Measurements from ENCODE around the gene CFAP91.
"Not testable (repeated sequence)": the region's sequence is repeated elsewhere in the genome, so short reads cannot be mapped to it uniquely, and the experiment has no call there.

Gene CFAP91

DNA sequence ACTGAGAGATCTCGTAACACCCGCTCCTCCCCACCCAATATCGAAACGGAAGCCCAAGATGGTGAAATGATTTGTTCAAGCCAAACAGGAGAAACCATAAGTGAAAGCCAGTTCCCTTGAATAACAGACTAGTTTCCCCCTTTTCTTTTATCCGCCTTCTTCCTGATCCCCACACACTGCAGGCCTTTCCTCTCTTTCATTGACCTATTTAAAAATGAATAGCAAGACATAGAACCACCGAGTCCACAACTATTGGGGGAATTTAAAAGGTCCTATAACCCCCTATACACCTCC lies 25.2 kb upstream of the CFAP91 start:
- no peak for DNase-seq (ENCODE audit: low read depth, low spot score)

DNA sequence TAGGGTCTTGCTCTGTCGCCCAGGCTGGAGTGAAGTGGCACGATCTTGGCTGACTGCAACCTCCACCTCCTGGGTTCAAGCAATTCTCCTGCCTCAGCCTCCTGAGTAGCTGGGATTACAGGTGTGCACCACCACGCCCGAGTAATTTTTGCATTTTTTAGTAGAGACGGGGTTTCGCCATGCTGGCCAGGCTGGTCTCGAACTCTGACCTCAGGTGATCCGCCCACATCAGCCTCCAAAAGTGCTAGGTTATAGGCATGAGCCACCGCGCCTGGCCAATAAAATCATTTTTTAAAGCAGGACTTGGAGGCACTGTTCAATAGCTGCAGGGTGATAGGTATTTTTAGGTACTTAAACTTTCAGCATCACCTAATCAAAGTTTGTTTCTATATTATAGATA lies 24.6 kb upstream of the CFAP91 start:
- DNase-seq (ENCODE audit: low read depth, low spot score), result not testable (repeated sequence)

DNA sequence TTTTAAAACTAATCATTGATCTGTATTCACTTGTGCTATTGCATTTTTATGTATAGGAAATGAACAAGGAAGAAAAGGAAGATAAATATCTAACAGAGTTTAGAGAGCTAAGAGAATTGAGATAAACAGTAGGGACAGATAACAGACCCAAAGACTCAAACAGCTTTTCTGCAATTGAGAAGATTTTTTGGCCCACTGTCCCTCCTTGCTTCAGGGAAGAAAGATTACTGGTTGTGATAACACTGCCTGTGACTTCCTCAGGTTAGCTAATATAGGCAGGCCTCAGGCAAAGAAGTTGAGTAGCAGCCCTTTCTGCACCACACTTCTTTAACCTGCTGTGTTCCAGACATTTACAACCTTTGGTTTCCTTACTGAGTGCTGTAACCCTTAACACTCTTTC lies 22.9 kb upstream of the CFAP91 start:
- no peak for DNase-seq (ENCODE audit: low read depth, low spot score)

DNA sequence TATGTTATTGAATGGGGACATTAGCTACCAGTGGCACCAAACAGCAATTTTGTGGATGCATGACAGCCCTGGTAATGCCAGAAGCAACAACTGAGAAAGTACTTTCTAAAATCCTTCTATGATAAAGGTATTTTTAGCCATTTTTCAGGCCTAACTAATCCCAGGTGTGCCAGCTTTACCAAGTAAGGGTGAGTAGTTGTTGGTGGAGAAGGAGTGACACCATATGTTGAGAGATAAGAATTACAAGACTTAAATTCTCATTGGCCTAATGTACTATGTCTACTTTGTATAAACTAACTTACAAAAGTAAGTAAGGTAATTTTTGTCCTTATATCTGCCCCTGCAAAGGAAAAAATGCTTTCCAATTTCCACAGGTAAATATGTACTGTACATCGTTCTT lies 21.5 kb upstream of the CFAP91 start:
- no peak for DNase-seq (ENCODE audit: low read depth, low spot score)

DNA sequence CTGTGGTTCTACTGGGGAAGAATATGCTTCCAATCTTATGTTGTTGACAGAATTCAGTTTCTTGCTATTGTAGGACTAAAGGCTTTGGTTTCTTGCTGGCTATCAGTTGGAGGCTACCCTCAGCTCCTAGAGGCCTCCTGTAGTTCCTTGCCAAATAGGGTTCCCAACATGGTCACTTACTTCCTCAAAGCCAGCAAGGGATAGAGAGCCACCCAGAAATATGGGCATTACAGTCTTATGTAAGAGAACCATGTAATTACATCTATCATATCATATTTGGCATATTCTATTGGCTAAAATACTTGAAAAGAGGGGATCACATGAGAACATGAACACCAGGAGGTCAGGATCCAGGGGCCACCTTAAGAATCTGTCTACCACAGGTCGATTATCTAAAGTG lies 19.4 kb upstream of the CFAP91 start:
- DNase-seq (ENCODE audit: low read depth, low spot score), result no peak

DNA sequence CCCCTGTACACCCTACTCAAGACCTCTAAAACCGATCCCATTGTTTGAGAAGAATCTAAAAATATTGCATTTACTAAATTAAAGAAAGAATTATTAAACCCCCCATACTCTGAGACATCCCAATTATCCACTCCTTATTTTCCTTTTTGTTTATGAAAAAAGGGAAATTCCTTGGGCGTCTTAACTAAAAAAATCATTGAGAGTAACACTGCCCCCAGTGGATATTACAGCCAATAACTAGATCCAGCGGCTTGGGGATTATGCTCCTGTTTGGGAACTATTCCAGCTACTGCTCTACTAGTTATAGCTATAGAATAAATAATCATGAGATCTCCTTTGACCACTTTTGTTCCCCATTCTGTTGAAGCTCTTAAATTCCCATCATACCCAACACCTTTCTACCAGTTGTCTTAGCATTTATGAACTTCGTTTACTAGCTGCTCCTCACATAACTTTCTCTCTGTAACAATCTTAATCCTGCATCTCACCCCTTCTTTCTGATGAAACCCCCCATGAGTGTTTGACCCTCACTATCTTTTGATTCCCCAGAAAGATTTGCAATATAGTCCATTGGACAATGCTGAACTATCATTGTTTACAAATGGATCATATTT lies 12.7 kb upstream of the CFAP91 start:
- no peak for DNase-seq (ENCODE audit: low read depth, low spot score)

DNA sequence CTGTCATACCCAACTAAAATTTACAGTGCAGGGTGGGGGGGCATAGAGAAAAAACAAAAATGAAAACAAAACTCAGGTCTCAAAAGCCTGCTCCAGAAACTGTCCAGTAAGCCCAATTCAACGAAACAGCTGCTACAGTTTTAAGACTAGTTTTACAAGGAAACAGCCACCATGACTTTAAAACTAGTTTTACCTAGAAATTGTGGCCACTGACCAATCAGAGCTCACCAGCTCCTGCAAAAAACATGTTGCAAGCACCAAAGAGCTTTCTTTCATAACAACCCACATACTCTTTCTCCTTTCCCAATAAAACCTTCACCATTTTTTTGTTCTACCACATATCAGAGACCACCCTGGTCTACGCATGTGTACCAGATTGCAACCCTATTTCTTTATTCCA lies 7.3 kb upstream of the CFAP91 start:
- no peak for DNase-seq (ENCODE audit: low read depth, low spot score)

DNA sequence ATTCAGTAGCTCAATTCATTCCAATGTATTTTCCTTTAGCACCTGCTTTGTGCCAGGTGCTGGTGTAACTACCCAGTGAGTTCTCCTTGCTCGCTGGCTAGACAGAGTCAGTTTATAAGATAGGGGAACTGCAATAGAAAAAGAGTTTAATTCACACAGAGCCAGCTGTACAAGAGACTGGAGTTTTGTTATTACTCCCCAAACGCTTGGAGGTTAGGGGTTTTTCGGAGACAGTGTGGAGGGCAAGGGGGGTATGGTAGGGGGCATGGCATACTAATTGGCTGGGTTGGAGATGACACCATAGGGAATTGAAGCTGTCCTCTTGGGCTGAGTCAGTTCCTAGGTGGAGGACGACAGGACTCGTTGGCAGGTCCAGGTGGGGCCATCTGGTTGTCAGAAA lies 5.4 kb upstream of the CFAP91 start:
- no peak for DNase-seq (ENCODE audit: low read depth, low spot score)

DNA sequence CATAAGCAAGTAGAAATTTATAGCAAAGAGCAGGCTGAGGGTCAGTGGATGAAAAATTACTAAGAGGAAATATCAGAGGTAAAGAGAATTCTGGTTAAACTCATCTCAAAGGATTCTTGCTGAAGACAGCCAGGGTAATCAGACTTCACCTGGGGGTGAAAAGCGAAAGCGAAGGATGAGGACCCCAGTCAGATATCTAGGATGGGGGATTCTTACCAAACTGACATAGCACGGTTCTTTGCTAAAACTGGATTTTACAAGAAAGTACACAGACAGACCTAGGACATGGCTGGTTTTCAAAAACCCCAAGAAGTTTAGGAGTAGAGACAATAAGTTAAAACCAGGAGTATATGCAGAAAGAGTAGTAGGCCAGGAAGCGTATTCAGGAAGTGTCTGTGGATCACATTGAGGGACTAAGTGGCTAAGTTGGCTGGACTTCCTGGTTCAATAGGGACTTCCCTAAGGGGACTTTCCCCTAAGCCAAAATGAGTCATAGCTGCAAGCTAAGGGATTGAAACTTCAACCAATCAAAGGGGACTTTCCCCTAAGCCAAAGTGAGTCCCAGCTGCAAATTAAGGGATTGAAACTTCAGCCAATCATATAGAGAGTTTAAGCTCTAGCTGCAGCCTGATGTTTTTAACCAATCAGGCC lies 2.4 kb upstream of the CFAP91 start:
- DNase-seq (ENCODE audit: low read depth, low spot score), result no peak

DNA sequence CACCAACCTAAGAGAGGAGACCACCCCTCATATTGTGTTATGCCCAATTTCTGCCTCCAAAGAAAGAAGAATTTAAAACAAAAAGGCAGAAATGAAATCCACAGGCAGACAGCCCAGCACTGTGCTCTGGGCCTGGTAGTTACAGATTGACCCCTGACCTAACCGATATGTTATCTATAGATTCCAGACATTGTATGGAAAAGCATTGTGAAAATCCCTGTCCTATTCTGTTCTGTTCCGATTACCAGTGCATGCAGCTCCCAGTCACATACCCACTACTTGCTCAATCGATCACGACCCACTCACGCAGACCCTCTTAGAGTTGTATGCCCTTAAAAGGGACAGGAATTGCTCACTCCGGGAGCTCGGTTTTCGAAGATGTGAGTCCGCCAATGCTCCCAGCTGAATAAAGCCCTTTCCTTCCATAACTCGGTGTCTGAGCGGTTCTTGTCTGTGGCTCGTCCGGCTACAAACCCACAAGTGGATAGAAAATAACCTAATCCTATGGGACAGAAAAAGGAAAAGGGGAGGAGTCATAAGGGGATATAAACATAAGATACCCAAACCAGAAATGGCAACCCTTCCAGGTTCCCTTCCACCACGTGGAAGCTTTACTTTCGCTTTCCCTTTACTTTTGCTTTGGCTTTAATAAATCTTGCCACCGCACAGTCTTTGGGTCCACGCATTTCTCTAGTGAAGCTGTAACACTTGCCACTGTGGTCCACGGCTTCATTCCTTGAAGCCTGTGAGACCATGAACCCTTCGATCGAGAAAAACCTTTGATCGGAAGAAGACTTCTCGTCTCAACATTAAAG lies 1.7 kb upstream of the CFAP91 start:
- DNase-seq (ENCODE audit: low read depth, low spot score), result no peak

DNA sequence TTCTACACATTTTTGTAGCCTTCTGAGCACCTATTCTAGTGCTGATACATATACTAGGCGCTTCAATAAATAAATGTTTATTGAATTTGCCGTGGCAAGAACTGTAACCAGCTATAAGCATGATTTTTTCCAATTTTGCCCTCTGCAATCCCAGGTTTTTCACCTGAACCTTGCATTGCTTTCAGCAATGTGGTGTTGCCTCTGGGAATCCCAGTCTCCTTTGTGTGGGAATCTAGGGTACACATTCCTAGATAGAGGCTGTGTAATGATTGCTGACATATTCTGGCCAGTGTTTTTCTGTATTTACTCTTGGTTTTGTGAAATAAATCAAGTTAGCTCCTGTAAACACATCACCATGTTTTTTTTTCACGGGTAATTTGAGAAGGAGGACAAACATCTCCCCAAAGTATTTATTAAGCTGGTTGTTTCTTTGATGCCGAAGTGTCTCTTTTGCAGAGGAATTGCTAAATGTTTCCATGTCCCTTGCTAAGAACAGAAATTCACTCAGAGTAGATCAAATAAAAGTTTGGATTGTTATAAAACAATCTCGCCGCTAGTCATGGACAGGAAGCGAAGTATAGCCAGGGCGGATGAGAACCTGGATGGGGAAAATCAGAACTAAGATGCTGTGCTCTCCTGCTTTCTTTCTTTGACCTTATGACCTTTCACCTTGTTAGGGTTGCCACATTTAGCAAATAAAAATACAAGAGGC lies 1.2 kb downstream of the CFAP91 start:
- DNase-seq (ENCODE audit: low read depth, low spot score), result no peak

DNA sequence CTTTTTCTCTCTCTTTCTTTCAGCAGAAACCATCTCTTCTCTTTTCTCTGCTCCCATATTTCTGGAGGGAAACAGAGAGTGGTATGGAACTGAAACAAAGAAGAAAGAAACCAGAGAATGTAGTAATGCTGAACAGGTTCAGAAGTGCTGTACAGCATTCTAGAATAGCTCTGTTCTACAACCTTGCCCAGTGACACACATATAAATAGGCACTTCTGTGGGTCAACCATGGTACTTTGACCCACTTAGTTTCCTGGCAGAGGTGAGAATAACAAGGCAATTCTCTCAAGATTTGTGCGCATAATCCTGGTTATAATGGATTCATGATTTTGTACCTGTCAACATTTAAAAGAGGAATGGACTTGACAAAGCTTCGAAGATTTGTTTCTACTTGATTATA lies 12.3 kb downstream of the CFAP91 start:
- DNase-seq (ENCODE audit: low read depth, low spot score), result no peak

DNA sequence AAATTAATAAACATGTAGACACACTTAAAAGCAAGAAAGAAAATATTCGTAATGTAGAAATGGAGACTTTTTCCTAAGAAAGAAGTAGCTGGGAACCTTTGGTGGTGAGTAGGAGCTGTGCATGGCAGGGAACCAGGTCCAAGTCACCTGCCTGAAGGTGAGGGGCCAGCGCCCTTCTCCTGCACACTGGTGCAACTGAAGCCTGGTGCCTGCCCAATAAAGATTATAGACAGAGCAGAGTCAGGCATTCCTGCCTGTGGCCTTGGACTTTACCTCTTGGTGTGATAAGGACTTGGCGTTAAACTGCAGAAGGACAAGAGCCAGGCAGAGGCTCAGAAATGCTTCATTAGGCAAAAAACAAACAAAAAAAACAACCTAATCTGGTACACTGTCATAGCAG lies 14.2 kb downstream of the CFAP91 start:
- DNase-seq (ENCODE audit: low read depth, low spot score), result no peak

DNA sequence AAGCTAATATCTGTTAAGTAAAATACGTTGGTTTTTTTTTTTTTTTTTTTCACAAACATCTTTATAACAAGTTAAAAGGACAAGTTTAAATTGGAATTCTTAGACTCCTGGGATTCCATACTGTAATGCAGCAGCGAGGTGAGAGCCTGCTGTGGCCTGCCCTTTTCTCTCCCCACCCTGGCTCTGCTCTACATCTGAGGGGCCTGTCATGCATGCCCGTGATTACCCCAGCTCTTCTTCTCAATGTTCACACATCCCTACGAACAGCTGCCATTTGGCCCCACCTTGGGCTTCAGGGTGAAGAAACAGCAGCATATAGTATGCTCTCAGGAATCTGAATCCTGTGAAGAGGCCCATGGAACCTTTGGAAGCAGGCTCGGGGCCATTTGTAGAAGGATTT lies 14.7 kb downstream of the CFAP91 start:
- no peak for DNase-seq (ENCODE audit: low read depth, low spot score)

DNA sequence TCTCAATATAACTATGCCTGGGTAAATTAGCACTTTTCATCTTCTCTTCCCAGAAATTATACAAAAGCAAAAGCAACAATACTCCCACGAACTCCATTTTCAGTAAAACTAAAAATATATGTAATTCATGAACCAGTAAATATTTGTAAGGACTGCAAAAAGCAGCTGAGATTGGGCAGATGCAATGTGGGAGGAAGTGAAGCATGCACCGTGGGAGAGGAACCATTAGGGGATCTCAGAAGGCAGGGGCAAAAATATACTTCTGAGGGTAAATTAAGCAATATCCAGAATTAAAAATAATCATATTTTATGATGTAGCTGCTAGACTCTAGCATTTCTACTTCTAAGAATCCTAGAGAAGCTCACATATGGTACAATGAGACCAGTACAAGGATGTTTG lies 20.2 kb downstream of the CFAP91 start:
- DNase-seq (ENCODE audit: low read depth, low spot score), result no peak

DNA sequence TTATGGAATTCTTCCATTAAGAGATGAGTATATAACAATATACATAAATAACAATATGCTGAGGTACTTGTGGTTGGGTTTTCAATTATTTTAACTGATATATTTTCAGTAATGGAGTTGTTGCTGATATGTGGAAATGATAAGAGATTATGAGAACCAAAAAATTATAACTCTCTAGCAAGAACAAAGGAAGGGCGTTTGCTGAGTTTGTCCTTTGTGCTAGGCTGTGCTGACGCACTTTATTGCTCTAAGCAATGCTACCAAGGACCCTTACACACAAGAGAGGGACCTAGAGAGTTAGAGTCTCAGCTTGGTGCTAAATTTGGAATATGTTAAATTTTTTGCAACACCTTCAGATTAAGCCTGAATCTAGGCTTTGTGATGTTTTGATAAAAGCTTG lies 24.1 kb downstream of the CFAP91 start:
- DNase-seq (ENCODE audit: low read depth, low spot score), result no peak

DNA sequence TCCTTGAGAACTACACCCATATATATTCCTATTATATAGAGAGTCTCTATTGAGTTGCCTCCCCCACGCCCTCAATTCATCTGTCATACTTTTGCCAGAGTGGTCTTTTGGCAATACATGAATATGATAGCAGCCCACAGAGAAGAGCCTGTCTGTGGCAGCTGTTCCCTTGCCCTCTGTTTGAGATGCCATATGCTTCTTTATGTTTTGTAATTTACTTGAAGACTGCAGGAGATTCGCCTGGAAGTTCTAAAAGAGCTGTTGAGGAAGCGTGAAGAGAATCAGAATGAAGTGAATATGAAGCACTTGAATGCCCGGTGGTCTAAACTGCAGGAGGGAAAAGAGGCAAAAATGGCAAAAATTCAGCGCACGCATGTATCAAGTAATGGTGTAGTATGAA lies 27.2 kb downstream of the CFAP91 start:
- DNase-seq (ENCODE audit: low read depth, low spot score), result no peak

DNA sequence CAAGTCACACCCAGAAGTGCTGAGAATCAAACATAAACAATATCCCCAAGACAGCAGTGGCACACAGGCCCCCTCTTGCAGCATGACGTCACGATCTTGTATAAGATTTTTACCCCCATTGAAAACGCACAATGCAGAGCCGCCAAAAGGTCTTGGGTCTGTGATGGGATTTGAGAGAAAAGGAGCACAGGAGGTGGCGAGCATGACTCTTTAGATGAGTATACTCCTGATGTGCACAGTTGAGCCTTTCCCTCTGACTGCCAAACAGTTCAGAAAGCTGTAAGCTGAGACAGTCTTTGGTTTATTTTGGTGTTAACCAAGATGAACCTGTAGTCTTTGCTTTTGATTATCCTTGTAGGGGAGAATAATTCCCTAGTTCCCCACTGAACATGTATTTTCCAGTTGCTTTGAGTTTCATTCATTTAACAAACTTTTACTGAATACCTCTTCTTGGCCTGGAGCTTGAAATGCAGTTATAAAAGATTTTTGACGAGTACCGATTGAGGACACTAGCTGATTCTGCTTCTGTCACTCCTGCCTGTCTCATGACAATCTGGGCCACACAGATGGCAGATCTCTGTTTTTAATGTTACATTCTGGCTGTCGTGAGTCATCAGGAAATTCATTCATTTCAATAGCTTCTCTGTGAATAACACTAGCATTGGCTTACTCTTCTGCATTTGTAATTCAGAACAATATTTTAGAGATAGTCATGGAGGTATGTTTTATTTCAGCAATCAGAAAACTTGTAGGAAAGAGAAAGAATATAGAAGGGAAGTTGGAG lies 28.9 kb downstream of the CFAP91 start:
- DNase-seq (ENCODE audit: low read depth, low spot score), result no peak

DNA sequence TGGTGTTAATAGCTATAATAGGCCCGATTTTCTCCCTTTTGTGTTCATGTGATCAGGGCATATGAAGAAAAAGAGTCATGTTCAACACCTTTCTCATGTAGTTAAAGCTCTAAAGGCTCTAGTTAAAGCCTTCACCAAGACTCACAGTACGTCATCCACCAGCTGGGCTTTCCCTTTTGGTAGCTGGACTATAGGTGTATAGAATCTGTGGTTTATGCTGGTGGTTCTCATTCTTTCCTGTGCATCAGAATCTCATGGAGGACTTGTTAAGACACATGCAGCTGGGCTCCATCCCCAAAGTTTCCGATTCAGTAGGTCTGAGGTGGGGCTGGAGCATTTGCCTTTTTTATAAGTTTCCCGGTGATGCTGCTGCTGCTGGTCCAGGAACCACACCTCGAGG lies 31.0 kb downstream of the CFAP91 start:
- DNase-seq (ENCODE audit: low read depth, low spot score), result no peak

DNA sequence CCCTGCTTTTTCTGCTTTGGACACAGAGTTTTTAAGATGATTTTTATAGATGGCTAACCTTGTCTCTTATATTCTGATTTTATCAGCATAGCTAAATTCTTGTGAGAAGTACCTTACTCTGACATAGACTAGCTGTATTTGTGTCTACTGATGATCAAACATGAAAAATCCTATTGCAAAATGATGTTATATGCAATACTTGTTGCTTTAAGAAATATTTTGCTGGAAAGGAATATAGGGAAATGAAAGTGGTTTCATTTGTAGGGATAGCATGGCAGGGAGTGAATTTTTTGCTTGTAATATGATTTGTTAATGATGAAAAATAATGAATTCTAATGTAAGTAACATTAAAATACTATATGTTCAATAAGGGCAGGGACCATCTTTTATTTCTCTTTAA lies 35.9 kb downstream of the CFAP91 start:
- DNase-seq (ENCODE audit: low read depth, low spot score), result no peak

DNA sequence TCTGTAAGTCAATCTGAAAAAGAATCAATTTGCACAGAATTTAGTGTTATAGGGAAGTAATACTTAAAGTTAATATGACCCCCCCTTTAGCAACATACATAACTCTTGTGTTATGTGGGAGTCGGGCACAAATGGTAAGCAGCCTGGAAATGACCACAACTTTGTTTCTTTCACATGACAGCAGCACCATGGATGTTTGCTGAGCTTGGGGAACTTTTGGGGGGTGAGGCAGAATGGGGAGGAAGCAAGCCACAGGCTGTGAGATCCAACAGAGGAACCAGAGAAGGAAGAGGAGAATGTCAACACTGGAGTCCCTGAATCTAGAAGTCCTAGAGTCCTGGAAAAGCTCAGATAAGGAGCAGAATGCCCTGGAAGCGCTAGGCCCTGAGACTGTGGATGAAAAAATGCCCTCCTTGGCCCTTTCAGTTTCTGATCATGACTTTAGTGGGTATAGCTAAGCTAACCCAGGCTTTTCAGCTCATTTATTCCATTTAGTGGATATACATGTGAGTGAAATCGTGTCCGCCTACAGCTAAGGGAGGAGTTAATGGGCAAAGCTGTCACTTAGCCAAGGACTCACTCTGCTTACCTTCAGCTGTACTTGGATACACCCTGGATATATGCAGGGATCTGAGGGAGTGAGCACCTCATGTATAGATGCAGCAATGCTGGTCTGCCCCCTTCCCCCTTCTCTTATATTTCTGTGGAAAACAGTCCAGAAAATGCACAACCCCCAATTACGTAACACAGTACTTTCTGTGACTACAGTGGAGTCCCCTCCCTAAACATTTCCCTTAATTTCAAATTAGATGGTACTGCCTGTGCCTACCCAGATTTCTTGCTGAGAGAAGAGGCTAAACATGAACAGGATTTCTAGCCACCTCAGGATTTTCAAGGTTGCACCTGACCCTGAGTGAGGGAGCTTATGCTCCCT lies 39.1 kb downstream of the CFAP91 start:
- no peak for DNase-seq (ENCODE audit: low read depth, low spot score)

Measured in activated naive CD8-positive, alpha-beta T cell treated with anti-CD3 and anti-CD28 coated beads, Interleukin-2, amount 50 U/mL, for 16 hours (primary cell).